Measurements from ENCODE around the gene TCF4.

The TCF4 gene

GRCh38 chr18:55440988-55441387, 147.0 kb downstream of the TCF4 start:
- H3F3A ChIP-seq (ENCODE audit: low read depth) = 0 out of 2 replicates have a peak, but pooled peaks cover 3% of the 10 kb centered on the region
- no peak overlapping the region for H2AFZ ChIP-seq (ENCODE audit: low read length)
- no peak overlapping the region for H3K9ac ChIP-seq (ENCODE audit: low read depth, low read length, poor library complexity, severe bottlenecking)
- H4K20me1 ChIP-seq (ENCODE audit: insufficient read depth, low read length, poor library complexity, severe bottlenecking) = no peaks in the 10 kb centered on the region
- no peaks in the 10 kb centered on the region for H3K9me3 ChIP-seq (ENCODE audit: insufficient read depth, low read depth, low read length)
- no peak overlapping the region for H3K4me3 ChIP-seq (ENCODE audit: low read length, poor library complexity, severe bottlenecking)
- no peaks in the 10 kb centered on the region for H3K36me3 ChIP-seq (ENCODE audit: insufficient read depth, low read length)
- H3K4me2 ChIP-seq (ENCODE audit: low read depth, low read length, poor library complexity, severe bottlenecking) = no peak overlapping the region
- no peaks in the 10 kb centered on the region for H3K4me1 ChIP-seq (ENCODE audit: insufficient read depth, low read length, poor library complexity, severe bottlenecking)
- TF ChIP-seq EZH2phosphoT487 (IDR thresholded peaks at IDR 0.05; ENCODE audit: borderline replicate concordance) = no peak
- no peaks in the 10 kb centered on the region for H3K27me3 ChIP-seq (ENCODE audit: insufficient read depth, low read length, poor library complexity, severe bottlenecking)
- peaks cover 11% of the 10 kb centered on the region; the same call in 1 of the 2 replicates for H3K79me2 ChIP-seq (ENCODE audit: insufficient read depth, low read length)
- H3K9me2 ChIP-seq (replicated peaks; ENCODE audit: low read depth, low read length) = no peaks in the 10 kb centered on the region

- Histone ChIP-seq H3K36me3 (ENCODE audit: insufficient read depth, low read length) (no peaks in the 10 kb centered on the region), H3K9ac (ENCODE audit: low read depth, low read length, poor library complexity, severe bottlenecking) (no peak overlapping the region), H3F3A (ENCODE audit: low read depth) (0 out of 2 replicates have a peak, but pooled peaks cover 3% of the 10 kb centered on the region), H3K79me2 (ENCODE audit: insufficient read depth, low read length) (peaks cover 11% of the 10 kb centered on the region; the same call in 1 of the 2 replicates), H3K9me3 (ENCODE audit: insufficient read depth, low read depth, low read length) (no peaks in the 10 kb centered on the region), H3K4me3 (ENCODE audit: low read length, poor library complexity, severe bottlenecking) (no peak overlapping the region), H2AFZ (ENCODE audit: low read length) (no peak overlapping the region), H4K20me1 (ENCODE audit: insufficient read depth, low read length, poor library complexity, severe bottlenecking) (no peaks in the 10 kb centered on the region), H3K4me1 (ENCODE audit: insufficient read depth, low read length, poor library complexity, severe bottlenecking) (no peaks in the 10 kb centered on the region), H3K9me2 (replicated peaks; ENCODE audit: low read depth, low read length) (no peaks in the 10 kb centered on the region), H3K4me2 (ENCODE audit: low read depth, low read length, poor library complexity, severe bottlenecking) (no peak overlapping the region), H3K27me3 (ENCODE audit: insufficient read depth, low read length, poor library complexity, severe bottlenecking) (no peaks in the 10 kb centered on the region)
- TF ChIP-seq EZH2phosphoT487 (IDR thresholded peaks at IDR 0.05; ENCODE audit: borderline replicate concordance) (no peak), CTCF (conservative IDR thresholded peaks at IDR 0.05; ENCODE audit: low read length) (no peak)
These were observed 148.9 kb downstream of the TCF4 start for GRCh38 chr18:55439056-55439455.

- Histone ChIP-seq H3K9me3 (ENCODE audit: insufficient read depth, low read depth, low read length) (no peaks in the 10 kb centered on the region), H3K36me3 (ENCODE audit: insufficient read depth, low read length) (no peaks in the 10 kb centered on the region), H2AFZ (ENCODE audit: low read length) (no peak overlapping the region), H3K4me2 (ENCODE audit: low read depth, low read length, poor library complexity, severe bottlenecking) (no peak overlapping the region), H3K9ac (ENCODE audit: low read depth, low read length, poor library complexity, severe bottlenecking) (no peak overlapping the region), H3K27me3 (ENCODE audit: insufficient read depth, low read length, poor library complexity, severe bottlenecking) (no peaks in the 10 kb centered on the region), H3K4me3 (ENCODE audit: low read length, poor library complexity, severe bottlenecking) (no peak overlapping the region), H3K79me2 (ENCODE audit: insufficient read depth, low read length) (no peaks in the 10 kb centered on the region), H3K4me1 (ENCODE audit: insufficient read depth, low read length, poor library complexity, severe bottlenecking) (no peaks in the 10 kb centered on the region), H3K9me2 (replicated peaks; ENCODE audit: low read depth, low read length) (no peaks in the 10 kb centered on the region), H3F3A (ENCODE audit: low read depth) (0 out of 2 replicates have a peak, but pooled peaks cover 3% of the 10 kb centered on the region), H4K20me1 (ENCODE audit: insufficient read depth, low read length, poor library complexity, severe bottlenecking) (no peaks in the 10 kb centered on the region)
- TF ChIP-seq EZH2phosphoT487 (IDR thresholded peaks at IDR 0.05; ENCODE audit: borderline replicate concordance) (no peak), CTCF (conservative IDR thresholded peaks at IDR 0.05; ENCODE audit: low read length) (no peak)
These were observed 152.4 kb downstream of the TCF4 start for GRCh38 chr18:55435592-55435991.

- Histone ChIP-seq H2AFZ (ENCODE audit: low read length) (no peak overlapping the region), H3K4me2 (ENCODE audit: low read depth, low read length, poor library complexity, severe bottlenecking) (no peak overlapping the region), H3K4me1 (ENCODE audit: insufficient read depth, low read length, poor library complexity, severe bottlenecking) (no peaks in the 10 kb centered on the region), H4K20me1 (ENCODE audit: insufficient read depth, low read length, poor library complexity, severe bottlenecking) (no peaks in the 10 kb centered on the region), H3K9me3 (ENCODE audit: insufficient read depth, low read depth, low read length) (no peaks in the 10 kb centered on the region), H3K9ac (ENCODE audit: low read depth, low read length, poor library complexity, severe bottlenecking) (no peak overlapping the region), H3K4me3 (ENCODE audit: low read length, poor library complexity, severe bottlenecking) (no peak overlapping the region), H3F3A (ENCODE audit: low read depth) (no peaks in the 10 kb centered on the region), H3K79me2 (ENCODE audit: insufficient read depth, low read length) (no peaks in the 10 kb centered on the region), H3K27me3 (ENCODE audit: insufficient read depth, low read length, poor library complexity, severe bottlenecking) (no peaks in the 10 kb centered on the region), H3K9me2 (replicated peaks; ENCODE audit: low read depth, low read length) (no peaks in the 10 kb centered on the region), H3K36me3 (ENCODE audit: insufficient read depth, low read length) (no peaks in the 10 kb centered on the region)
- no peak for TF ChIP-seq CTCF (conservative IDR thresholded peaks at IDR 0.05; ENCODE audit: low read length)
- TF ChIP-seq EZH2phosphoT487 (IDR thresholded peaks at IDR 0.05; ENCODE audit: borderline replicate concordance) = no peak
These were observed 154.3 kb downstream of the TCF4 start for GRCh38 chr18:55433648-55434047.

All from Loucy (cell line).